HG02678 (cell line): ENCODE data around the gene ARG1.
"Not testable (repeated sequence)": the region's sequence is repeated elsewhere in the genome, so short reads cannot be mapped to it uniquely, and the experiment has no call there.

Source experiments
- ATAC-seq: cut with Tn5 transposase; IDR thresholded peaks from one replicate; pipeline ENCODE4 v1.9.1; 2021; ENCODE audit warnings: mild to moderate bottlenecking, moderate library complexity; ENCODE audit not compliant: unreplicated experiment

The ARG1 gene

GRCh38 chr6:131572686-131573415 lies at the start of gene ARG1:
TSS of gene ARG1 (plus strand) at chr6:131573226. CDS start at chr6:131573283, 57 bp downstream.
- ATAC-seq, result no peak

- no peak for ATAC-seq
Measured at GRCh38 chr6:131523988-131524673, 48.9 kb upstream of the ARG1 start.

GRCh38 chr6:131524695-131525336 lies 48.2 kb upstream of the ARG1 start:
- no peak for ATAC-seq

GRCh38 chr6:131530936-131531335 lies 42.1 kb upstream of the ARG1 start:
- not testable (repeated sequence) for ATAC-seq

GRCh38 chr6:131531681-131532080 lies 41.3 kb upstream of the ARG1 start:
- not testable (repeated sequence) for ATAC-seq

GRCh38 chr6:131532580-131533039 lies 40.4 kb upstream of the ARG1 start:
- peak; percentile 80 for ATAC-seq

- not testable (repeated sequence) for ATAC-seq
Measured at GRCh38 chr6:131538615-131539014, 34.4 kb upstream of the ARG1 start.

- no peak for ATAC-seq
Measured at GRCh38 chr6:131545317-131545716, 27.7 kb upstream of the ARG1 start.

- no peak for ATAC-seq
Measured at GRCh38 chr6:131547488-131547887, 25.5 kb upstream of the ARG1 start.

GRCh38 chr6:131548441-131548840 lies 24.6 kb upstream of the ARG1 start:
- ATAC-seq, result no peak

- no peak for ATAC-seq
Measured at GRCh38 chr6:131549811-131550210, 23.2 kb upstream of the ARG1 start.

- no peak for ATAC-seq
Measured at GRCh38 chr6:131551902-131552301, 21.1 kb upstream of the ARG1 start.

- ATAC-seq, result no peak
Measured at GRCh38 chr6:131552572-131552971, 20.5 kb upstream of the ARG1 start.

- ATAC-seq, result no peak
Measured at GRCh38 chr6:131555992-131556391, 17.0 kb upstream of the ARG1 start.

- no peak for ATAC-seq
Measured at GRCh38 chr6:131558922-131559321, 14.1 kb upstream of the ARG1 start.

GRCh38 chr6:131561925-131562707 lies 10.9 kb upstream of the ARG1 start:
- ATAC-seq, result no peak

- ATAC-seq, result no peak
Measured at GRCh38 chr6:131565056-131565455, 8.0 kb upstream of the ARG1 start.

- no peak for ATAC-seq
Measured at GRCh38 chr6:131568726-131569125, 4.3 kb upstream of the ARG1 start.

GRCh38 chr6:131574133-131574532 lies 1.1 kb downstream of the ARG1 start:
- no peak for ATAC-seq

- no peak for ATAC-seq
Measured at GRCh38 chr6:131574686-131575085, 1.7 kb downstream of the ARG1 start.
